ENCODE measurements around the gene VPS36.
"Not testable (repeated sequence)": the region's sequence is repeated elsewhere in the genome, so short reads cannot be mapped to it uniquely, and the experiment has no call there.

- TF ChIP-seq CHD1 (IDR thresholded peaks at IDR 0.05; ENCODE audit: low read depth, low read length); SMC3 (IDR thresholded peaks at IDR 0.05; ENCODE audit: low read depth, low read length); ELK1 (IDR thresholded peaks at IDR 0.05; ENCODE audit: borderline replicate concordance, low read depth, low read length); POLR2A (IDR thresholded peaks at IDR 0.05; ENCODE audit: low read depth, low read length); MAFK (IDR thresholded peaks at IDR 0.05; ENCODE audit: low read depth, low read length); RAD21 (IDR thresholded peaks at IDR 0.05; ENCODE audit: low read length); USF2 (IDR thresholded peaks at IDR 0.05; ENCODE audit: low read depth, low read length); RFX5 (IDR thresholded peaks at IDR 0.05; ENCODE audit: low read depth, low read length): not testable (repeated sequence)
- TF ChIP-seq, protein P1, sequence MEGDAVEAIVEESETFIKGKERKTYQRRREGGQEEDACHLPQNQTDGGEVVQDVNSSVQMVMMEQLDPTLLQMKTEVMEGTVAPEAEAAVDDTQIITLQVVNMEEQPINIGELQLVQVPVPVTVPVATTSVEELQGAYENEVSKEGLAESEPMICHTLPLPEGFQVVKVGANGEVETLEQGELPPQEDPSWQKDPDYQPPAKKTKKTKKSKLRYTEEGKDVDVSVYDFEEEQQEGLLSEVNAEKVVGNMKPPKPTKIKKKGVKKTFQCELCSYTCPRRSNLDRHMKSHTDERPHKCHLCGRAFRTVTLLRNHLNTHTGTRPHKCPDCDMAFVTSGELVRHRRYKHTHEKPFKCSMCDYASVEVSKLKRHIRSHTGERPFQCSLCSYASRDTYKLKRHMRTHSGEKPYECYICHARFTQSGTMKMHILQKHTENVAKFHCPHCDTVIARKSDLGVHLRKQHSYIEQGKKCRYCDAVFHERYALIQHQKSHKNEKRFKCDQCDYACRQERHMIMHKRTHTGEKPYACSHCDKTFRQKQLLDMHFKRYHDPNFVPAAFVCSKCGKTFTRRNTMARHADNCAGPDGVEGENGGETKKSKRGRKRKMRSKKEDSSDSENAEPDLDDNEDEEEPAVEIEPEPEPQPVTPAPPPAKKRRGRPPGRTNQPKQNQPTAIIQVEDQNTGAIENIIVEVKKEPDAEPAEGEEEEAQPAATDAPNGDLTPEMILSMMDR (conservative IDR thresholded peaks at IDR 0.05; ENCODE audit: low read depth, low read length) = not testable (repeated sequence)
Observed at GRCh38 chr13:52407436-52407835, 43.0 kb downstream of the VPS36 start.

All from IMR-90 (cell line).